K562 (cell line): ENCODE data around the gene SCAMP2. TPM values are rescaled to one million over a fixed set of nuclear protein-coding genes. Genes with fewer than 3 reads are reported as not detected.
A peak's percentile ranks its signal among the peaks of the same experiment; 100 is the strongest.

Experiments
- C11orf30 ChIP-seq: fragments of 450-650 bp; IDR thresholded peaks from 2 replicates; pipeline ENCODE4 v1.6.1; 2016; ENCODE audit warnings: low read depth, mild to moderate bottlenecking
- CEBPB ChIP-seq: fragments of 450-650 bp; IDR thresholded peaks from 2 replicates; pipeline ENCODE4 v1.6.1; 2016; ENCODE audit warnings: missing genetic modification characterization, missing compliant biosample characterization
- DPF2 ChIP-seq: fragments of 450-650 bp; IDR thresholded peaks from 2 replicates; pipeline ENCODE4 v1.6.1; 2016
- EGR1 ChIP-seq: fragments of 450-650 bp; conservative IDR thresholded peaks from 2 replicates; pipeline ENCODE4 v1.6.1; 2017; ENCODE audit warnings: mild to moderate bottlenecking
- HEY1 ChIP-seq: fragments of 250-450 bp; sonication (Bioruptor Pico); IDR thresholded peaks from 2 replicates; pipeline ENCODE4 v1.5.0; 2020; ENCODE audit warnings: mild to moderate bottlenecking, moderate library complexity, borderline replicate concordance
- HMBOX1 ChIP-seq: sonication (generic); IDR thresholded peaks from 2 replicates; pipeline ENCODE4 v1.6.1; 2016
- L3MBTL2 ChIP-seq: fragments of 450-650 bp; IDR thresholded peaks from 2 replicates; pipeline ENCODE4 v1.6.1; 2016; ENCODE audit warnings: mild to moderate bottlenecking, moderate library complexity
- NONO ChIP-seq, 2 experiments: fragments of 200-400 bp in 1 of 2; fragments of 450-650 bp in 1 of 2; formaldehyde crosslinking in 1 of 2; IDR thresholded peaks; 2 replicates each; pipeline ENCODE4 v1.6.1; 2017; ENCODE audit warnings: low read depth in 2 of 2, mild to moderate bottlenecking in 2 of 2, moderate library complexity in 2 of 2, low read length in 1 of 2
- SP1 ChIP-seq: sonication (generic); formaldehyde crosslinking; IDR thresholded peaks from 2 replicates; pipeline ENCODE4 v1.8.1; 2022; ENCODE audit warnings: mild to moderate bottlenecking, missing genetic modification reagents
- TSC22D4 ChIP-seq: fragments of 450-650 bp; IDR thresholded peaks from 2 replicates; pipeline ENCODE4 v1.6.1; 2016; ENCODE audit warnings: missing genetic modification characterization, missing biosample characterization, control low read depth
- ZNF311 ChIP-seq: fragments of 250-450 bp; sonication (Bioruptor Pico); IDR thresholded peaks from 2 replicates; pipeline ENCODE4 v1.4.0; 2020; ENCODE audit warnings: mild to moderate bottlenecking, moderate library complexity
- ZNF445 ChIP-seq: fragments of 250-450 bp; sonication (Bioruptor Pico); IDR thresholded peaks from 2 replicates; pipeline ENCODE4 v1.4.0; 2020; ENCODE audit warnings: low read depth, mild to moderate bottlenecking, moderate library complexity
- polyA plus RNA-seq, 8 experiments: library from polyadenylated mRNA; depleted of rRNA in 4 of 8; stranded (reverse) in 5 of 8; unstranded in 3 of 8; fragments of >200 nt; fragmentation: Nextera tagmentation in 2 of 8; fragmentation: Illumina TruSeq in 1 of 8; extraction: Ambion mirVana in 2 of 8; extraction: Trizol in 1 of 8; gene quantifications; 2 replicates each; pipeline versions ENCODE4 v1.2.1 to v1.2.3, GENCODE V29; 2011 to 2014; ENCODE audit warnings: inconsistent platforms in 1 of 8, missing spikeins in 1 of 8
- total RNA-seq, 7 experiments: library from RNA; depleted of rRNA in 6 of 7; stranded (reverse); fragments of >200 nt in 6 of 7; fragmentation: Illumina TruSeq in 2 of 7; extraction: Trizol in 2 of 7; gene quantifications; 2 replicates each; pipeline versions ENCODE4 v1.2.1 to v1.2.3, GENCODE V29; 2011 to 2021; ENCODE audit warnings: low replicate concordance in 1 of 7
- TF ChIP-seq, protein P1 (sequence below): fragments of 250-450 bp; sonication (Bioruptor Pico); IDR thresholded peaks from 2 replicates; pipeline ENCODE4 v1.8.0; 2022; ENCODE audit warnings: moderate library complexity, mild to moderate bottlenecking, inconsistent platforms
- TF ChIP-seq, protein P2 (sequence below): fragments of 200-800 bp; sonication (Bioruptor generic); IDR thresholded peaks from 2 replicates; pipeline ENCODE4 v1.6.1; 2016; ENCODE audit warnings: missing genetic modification characterization, missing compliant biosample characterization

SCAMP2 gene
- total and polyA plus RNA-seq, 9 of the 15 experiments (the other 6 are each of a cell fraction or from before 2014, with no cell fraction given), result 5.9 to 61.1 (median 20.1) TPM

- TF ChIP-seq L3MBTL2 (peak; percentile 46), CEBPB (tag) (peak; percentile 89), EGR1 (peak; percentile 59), HEY1 (CRISPR knock-in tag) (no peak), C11orf30 (no peak), DPF2 (no peak), HMBOX1 (no peak), ZNF311 (CRISPR knock-in tag) (no peak), TSC22D4 (tag) (no peak), NONO (IDR thresholded peaks at IDR 0.05; ENCODE audit: low read depth in 2 of 2, low read length in 1 of 2) (peak; percentile 59 to 88; a peak in 3 of 4 replicates), ZNF445 (CRISPR knock-in tag) (no peak), SP1 (CRISPR knock-in tag) (no peak; the same call in 1 of the 2 replicates)
- TF ChIP-seq, protein P1, sequence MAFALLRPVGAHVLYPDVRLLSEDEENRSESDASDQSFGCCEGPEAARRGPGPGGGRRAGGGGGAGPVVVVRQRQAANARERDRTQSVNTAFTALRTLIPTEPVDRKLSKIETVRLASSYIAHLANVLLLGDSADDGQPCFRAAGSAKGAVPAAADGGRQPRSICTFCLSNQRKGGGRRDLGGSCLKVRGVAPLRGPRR (CRISPR knock-in tag), result no peak
- TF ChIP-seq, protein P2, sequence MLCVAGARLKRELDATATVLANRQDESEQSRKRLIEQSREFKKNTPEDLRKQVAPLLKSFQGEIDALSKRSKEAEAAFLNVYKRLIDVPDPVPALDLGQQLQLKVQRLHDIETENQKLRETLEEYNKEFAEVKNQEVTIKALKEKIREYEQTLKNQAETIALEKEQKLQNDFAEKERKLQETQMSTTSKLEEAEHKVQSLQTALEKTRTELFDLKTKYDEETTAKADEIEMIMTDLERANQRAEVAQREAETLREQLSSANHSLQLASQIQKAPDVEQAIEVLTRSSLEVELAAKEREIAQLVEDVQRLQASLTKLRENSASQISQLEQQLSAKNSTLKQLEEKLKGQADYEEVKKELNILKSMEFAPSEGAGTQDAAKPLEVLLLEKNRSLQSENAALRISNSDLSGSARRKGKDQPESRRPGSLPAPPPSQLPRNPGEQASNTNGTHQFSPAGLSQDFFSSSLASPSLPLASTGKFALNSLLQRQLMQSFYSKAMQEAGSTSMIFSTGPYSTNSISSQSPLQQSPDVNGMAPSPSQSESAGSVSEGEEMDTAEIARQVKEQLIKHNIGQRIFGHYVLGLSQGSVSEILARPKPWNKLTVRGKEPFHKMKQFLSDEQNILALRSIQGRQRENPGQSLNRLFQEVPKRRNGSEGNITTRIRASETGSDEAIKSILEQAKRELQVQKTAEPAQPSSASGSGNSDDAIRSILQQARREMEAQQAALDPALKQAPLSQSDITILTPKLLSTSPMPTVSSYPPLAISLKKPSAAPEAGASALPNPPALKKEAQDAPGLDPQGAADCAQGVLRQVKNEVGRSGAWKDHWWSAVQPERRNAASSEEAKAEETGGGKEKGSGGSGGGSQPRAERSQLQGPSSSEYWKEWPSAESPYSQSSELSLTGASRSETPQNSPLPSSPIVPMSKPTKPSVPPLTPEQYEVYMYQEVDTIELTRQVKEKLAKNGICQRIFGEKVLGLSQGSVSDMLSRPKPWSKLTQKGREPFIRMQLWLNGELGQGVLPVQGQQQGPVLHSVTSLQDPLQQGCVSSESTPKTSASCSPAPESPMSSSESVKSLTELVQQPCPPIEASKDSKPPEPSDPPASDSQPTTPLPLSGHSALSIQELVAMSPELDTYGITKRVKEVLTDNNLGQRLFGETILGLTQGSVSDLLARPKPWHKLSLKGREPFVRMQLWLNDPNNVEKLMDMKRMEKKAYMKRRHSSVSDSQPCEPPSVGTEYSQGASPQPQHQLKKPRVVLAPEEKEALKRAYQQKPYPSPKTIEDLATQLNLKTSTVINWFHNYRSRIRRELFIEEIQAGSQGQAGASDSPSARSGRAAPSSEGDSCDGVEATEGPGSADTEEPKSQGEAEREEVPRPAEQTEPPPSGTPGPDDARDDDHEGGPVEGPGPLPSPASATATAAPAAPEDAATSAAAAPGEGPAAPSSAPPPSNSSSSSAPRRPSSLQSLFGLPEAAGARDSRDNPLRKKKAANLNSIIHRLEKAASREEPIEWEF, result no peak
Measured at GRCh38 chr15:74906450-74907162, 33.4 kb upstream of the SCAMP2 start, which contains the start of gene FAM219B (continued).
